ENCODE results near the gene GLIS1. TPM values are rescaled to one million over a fixed set of nuclear protein-coding genes. Genes with fewer than 3 reads are reported as not detected.
"Not testable (repeated sequence)": the region's sequence is repeated elsewhere in the genome, so short reads cannot be mapped to it uniquely, and the experiment has no call there.

The GLIS1 gene
- total RNA-seq, 1 donor from 2014 or later = not detected

GRCh38 chr1:53765657-53766056, 26.7 kb upstream of the GLIS1 start:
- CTCF ChIA-PET = no interaction called here
- H3K27me3 Mint-ChIP-seq = no peaks in the 10 kb centered on the region
- intact Hi-C loops (cut with micrococcal nuclease) = no loop called here
- no peak for DNase-seq
- H3K36me3 Mint-ChIP-seq (ENCODE audit: low read depth) = peaks cover 50% of the 10 kb centered on the region
- H3K4me3 Mint-ChIP-seq = no peak overlapping the region
- H3K4me1 Mint-ChIP-seq = peaks cover 4% of the 10 kb centered on the region
- H3K27ac Mint-ChIP-seq = no peak overlapping the region
- TF ChIP-seq, protein P1, sequence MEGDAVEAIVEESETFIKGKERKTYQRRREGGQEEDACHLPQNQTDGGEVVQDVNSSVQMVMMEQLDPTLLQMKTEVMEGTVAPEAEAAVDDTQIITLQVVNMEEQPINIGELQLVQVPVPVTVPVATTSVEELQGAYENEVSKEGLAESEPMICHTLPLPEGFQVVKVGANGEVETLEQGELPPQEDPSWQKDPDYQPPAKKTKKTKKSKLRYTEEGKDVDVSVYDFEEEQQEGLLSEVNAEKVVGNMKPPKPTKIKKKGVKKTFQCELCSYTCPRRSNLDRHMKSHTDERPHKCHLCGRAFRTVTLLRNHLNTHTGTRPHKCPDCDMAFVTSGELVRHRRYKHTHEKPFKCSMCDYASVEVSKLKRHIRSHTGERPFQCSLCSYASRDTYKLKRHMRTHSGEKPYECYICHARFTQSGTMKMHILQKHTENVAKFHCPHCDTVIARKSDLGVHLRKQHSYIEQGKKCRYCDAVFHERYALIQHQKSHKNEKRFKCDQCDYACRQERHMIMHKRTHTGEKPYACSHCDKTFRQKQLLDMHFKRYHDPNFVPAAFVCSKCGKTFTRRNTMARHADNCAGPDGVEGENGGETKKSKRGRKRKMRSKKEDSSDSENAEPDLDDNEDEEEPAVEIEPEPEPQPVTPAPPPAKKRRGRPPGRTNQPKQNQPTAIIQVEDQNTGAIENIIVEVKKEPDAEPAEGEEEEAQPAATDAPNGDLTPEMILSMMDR (IDR thresholded peaks at IDR 0.05) = no peak
- peaks cover 4% of the 10 kb centered on the region for H3K9me3 Mint-ChIP-seq
- POLR2A ChIA-PET = no interaction called here
- ATAC-seq (ENCODE audit: low read depth) = no peak

GRCh38 chr1:53763911-53764310, 24.9 kb upstream of the GLIS1 start:
- ChIA-PET CTCF (no interaction called here), POLR2A (no interaction called here)
- H3K27ac Mint-ChIP-seq = no peak overlapping the region
- no peaks in the 10 kb centered on the region for H3K27me3 Mint-ChIP-seq
- peaks cover 4% of the 10 kb centered on the region for H3K9me3 Mint-ChIP-seq
- ATAC-seq (ENCODE audit: low read depth) (no peak), DNase-seq (no peak)
- intact Hi-C loops (cut with micrococcal nuclease) = no loop called here
- H3K4me3 Mint-ChIP-seq = no peak overlapping the region
- TF ChIP-seq, protein P1 (IDR thresholded peaks at IDR 0.05) = no peak
- H3K4me1 Mint-ChIP-seq = peaks cover 4% of the 10 kb centered on the region
- H3K36me3 Mint-ChIP-seq (ENCODE audit: low read depth) = peaks cover 38% of the 10 kb centered on the region

GRCh38 chr1:53763461-53763860, 24.5 kb upstream of the GLIS1 start:
- H3K27ac Mint-ChIP-seq = no peak overlapping the region
- POLR2A ChIA-PET = no interaction called here
- H3K27me3 Mint-ChIP-seq = no peaks in the 10 kb centered on the region
- TF ChIP-seq, protein P1 (IDR thresholded peaks at IDR 0.05) = no peak
- no peak for ATAC-seq (ENCODE audit: low read depth)
- intact Hi-C loops (cut with micrococcal nuclease) = no loop called here
- CTCF ChIA-PET = no interaction called here
- no peak overlapping the region for H3K4me3 Mint-ChIP-seq
- H3K36me3 Mint-ChIP-seq (ENCODE audit: low read depth) = peaks cover 34% of the 10 kb centered on the region
- H3K9me3 Mint-ChIP-seq = peaks cover 4% of the 10 kb centered on the region
- H3K4me1 Mint-ChIP-seq = peaks cover 4% of the 10 kb centered on the region
- DNase-seq = no peak

GRCh38 chr1:53760497-53760896, 21.5 kb upstream of the GLIS1 start:
- DNase-seq; intact Hi-C loops (cut with micrococcal nuclease); H3K27me3 Mint-ChIP-seq; H3K27ac Mint-ChIP-seq; H3K4me3 Mint-ChIP-seq; CTCF ChIA-PET; H3K9me3 Mint-ChIP-seq; POLR2A ChIA-PET; H3K4me1 Mint-ChIP-seq; ATAC-seq (ENCODE audit: low read depth): not testable (repeated sequence)
- peaks cover 10% of the 10 kb centered on the region for H3K36me3 Mint-ChIP-seq (ENCODE audit: low read depth)

DNA sequence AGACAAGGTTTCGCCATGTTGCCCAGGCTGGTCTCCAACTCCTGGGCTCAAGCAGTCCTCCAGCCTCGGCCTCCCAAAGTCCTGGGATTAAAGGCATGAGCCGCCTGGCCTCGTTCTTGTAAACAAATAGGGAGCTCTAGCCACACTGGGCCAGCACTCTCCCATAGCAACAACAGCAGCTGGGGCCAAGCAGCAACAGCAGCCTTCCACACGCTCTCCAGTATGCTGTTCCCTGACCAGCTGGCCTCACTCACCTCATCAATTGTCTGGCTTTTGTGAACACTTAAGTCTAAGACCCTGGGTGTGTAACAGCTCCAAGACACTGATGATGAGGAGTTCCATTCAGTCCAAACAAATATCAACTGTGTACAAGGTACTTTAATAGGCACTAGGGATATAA, 16.9 kb upstream of the GLIS1 start:
- ChIA-PET POLR2A (no interaction called here), CTCF (no interaction called here)
- no peak for ATAC-seq (ENCODE audit: low read depth)
- Mint-ChIP-seq H3K27me3 (no peaks in the 10 kb centered on the region), H3K9me3 (no peaks in the 10 kb centered on the region), H3K4me3 (no peak overlapping the region), H3K36me3 (ENCODE audit: low read depth) (no peaks in the 10 kb centered on the region), H3K4me1 (no peaks in the 10 kb centered on the region), H3K27ac (no peak overlapping the region)
- intact Hi-C loops (cut with micrococcal nuclease) = no loop called here
- DNase-seq = no peak
- TF ChIP-seq, protein P1 (IDR thresholded peaks at IDR 0.05) = no peak
